Stimulated activated CD4-positive, alpha-beta T cell treated with anti-CD3 and anti-CD28 coated beads, Interleukin-1b, Interleukin-23, amount 100 ng/mL, for 4 hours (primary cell): ENCODE measurements around the gene RRAGA.
"Not testable (repeated sequence)": the region's sequence is repeated elsewhere in the genome, so short reads cannot be mapped to it uniquely, and the experiment has no call there.

Experiments used
- DNase-seq, 2 donors: peaks; one replicate each; pipeline ENCODE4 v3.0.0-alpha.2; 2020; ENCODE audit warnings: low read depth in 2 of 2

Gene RRAGA, protein sequence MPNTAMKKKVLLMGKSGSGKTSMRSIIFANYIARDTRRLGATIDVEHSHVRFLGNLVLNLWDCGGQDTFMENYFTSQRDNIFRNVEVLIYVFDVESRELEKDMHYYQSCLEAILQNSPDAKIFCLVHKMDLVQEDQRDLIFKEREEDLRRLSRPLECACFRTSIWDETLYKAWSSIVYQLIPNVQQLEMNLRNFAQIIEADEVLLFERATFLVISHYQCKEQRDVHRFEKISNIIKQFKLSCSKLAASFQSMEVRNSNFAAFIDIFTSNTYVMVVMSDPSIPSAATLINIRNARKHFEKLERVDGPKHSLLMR

DNA sequence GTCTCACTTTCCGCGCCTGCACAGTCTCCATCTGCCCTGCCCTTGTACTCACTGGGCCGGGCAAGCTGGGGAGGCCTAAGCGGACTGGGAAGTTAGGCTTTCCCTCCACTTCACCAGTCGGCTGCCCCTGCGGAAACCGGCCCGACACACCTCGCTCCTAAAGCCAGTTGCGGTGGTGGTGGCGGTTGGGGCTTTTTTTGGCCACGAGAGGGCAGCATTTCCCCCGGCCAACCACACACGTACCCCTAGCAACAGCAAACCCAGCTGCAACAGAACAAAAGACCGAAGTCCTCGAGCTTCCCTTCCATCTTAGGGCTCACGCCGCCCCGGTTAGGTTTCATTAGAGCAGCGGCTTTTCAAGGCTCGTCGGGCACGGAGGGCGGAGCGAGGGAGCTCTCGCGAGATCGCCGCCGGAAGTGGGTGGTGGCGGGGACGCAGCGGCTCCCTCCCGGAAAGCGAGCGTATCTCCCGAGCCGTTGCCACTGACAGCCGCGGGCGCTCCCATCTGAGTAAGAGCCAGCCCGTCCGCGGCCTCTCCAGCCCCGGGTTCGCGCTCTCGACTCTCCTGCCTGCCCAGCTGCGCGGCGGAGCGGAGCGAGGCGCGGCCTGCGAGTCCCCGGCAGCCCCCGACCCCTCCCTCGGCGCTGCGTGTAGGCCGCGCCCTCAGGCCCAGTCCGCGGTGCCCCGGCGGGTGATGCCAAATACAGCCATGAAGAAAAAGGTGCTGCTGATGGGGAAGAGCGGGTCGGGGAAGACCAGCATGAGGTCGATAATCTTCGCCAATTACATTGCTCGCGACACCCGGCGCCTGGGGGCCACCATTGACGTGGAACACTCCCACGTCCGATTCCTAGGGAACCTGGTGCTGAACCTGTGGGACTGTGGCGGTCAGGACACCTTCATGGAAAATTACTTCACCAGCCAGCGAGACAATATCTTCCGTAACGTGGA, at the start of gene RRAGA:
Gene RRAGA (plus strand): TSS at position 462 of the 951 bp plus-strand sequence. CDS start 233 bp downstream, at position 695.
- peak; percentile 90 for DNase-seq

DNA sequence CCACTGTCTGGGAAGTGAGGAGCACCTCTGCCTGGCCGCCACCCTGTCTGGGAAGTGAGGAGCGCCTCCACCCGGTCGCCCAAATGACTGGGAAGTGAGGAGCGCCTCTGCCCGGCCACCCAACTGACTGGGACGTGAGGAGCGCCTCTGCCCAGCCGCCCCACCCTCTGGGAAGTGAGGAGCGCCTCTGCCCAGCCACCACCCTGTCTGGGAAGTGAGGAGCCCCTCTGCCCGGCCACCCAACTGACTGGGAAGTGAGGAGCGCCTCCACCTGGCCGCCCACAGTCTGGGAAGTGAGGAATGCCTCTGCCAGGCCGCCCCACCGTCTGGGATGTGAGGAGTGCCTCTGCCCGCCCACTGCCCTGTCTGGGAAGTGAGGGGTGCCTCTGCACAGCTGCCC, 49.1 kb upstream of the RRAGA start:
- DNase-seq = no peak

DNA sequence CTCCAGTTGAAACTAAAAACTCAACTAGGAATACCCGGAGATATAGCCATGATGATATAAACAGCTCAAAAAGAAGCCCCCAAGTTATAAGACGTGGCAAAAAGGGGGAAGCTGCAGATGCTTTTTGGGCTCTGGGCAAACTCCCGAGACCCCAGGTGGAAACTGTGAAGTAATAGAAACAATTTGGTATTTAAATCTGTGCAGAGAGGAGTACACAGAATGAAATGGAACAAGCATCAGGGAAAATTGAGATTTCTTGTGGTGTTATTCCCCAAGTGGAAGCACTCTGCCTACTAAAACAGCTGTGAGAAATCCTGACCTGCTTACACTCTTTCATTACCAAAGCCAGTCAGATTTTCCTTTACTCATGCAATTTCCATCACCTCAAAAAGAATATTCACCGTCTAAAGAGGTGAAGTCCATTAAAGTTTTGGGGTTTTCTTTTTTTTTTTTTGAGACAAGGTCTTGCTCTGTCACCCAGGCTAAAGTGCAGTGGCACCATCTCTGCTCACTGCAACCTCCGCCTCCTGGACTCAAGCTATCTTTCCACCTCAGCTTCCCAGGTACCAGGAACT, 39.7 kb upstream of the RRAGA start:
- DNase-seq = no peak

DNA sequence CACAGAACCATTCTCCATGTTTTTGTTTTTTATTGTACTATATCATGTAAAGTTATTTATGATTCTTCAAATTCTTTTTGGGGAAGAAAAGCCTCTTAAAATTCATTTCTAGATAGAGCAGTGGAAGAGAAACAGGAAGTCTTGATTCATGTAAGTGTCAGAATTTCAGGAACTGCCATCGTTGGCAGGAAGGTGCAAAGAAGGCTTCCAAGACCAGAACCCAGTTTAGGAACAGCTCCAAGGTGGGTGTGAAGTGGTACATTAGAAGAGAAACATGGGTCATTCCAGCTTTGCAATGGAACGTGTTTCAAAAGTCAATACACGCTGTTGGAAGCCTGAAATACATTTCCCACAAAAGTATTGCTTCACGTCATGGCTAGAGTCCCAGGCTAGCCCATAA, 31.0 kb upstream of the RRAGA start:
- no peak for DNase-seq

DNA sequence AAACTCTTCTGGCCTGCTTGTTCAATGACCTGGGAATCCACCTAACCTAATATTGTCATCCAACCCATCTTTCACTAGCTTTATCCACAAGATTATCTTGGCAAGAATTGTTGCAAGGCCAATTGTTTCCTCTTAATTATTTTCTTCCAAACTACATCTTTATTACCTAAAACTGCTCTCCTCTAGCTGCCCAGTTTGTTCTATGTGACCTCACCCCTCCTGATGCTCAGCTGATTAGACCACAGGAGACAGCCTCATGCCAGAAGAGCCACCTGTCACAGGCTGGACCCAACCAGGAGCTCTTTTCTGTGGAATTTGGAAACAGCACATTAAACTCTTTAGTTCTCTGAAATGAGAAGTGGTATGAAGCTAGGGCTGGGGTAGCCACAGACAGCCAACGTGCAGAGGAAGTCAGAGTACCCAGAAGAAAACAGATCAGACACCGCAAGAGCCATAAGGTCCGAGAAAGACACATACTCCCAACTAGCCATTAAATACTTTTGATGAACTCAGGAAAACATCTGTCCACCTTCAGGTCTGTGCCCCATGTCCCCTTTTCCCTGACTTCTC, 28.3 kb upstream of the RRAGA start:
- no peak for DNase-seq

DNA sequence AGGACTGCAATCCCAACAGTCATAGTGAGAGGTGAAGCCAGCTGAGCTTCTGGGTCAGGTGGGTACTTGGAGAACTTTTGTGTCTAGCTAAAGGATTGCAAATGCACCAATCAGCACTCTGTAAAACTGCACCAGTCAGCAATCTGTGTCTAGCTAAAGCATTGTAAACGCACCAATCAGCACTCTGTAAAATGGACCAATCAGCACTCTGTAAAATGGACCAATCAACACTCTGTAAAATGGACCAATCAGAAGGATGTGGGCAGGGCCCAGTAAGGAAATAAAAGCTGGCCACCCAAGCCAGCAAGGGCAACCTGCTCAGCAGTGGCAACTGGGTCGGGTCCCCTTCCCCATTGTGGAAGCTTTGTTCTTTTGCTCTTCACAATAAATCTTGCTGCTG, 27.6 kb upstream of the RRAGA start:
- not testable (repeated sequence) for DNase-seq

DNA sequence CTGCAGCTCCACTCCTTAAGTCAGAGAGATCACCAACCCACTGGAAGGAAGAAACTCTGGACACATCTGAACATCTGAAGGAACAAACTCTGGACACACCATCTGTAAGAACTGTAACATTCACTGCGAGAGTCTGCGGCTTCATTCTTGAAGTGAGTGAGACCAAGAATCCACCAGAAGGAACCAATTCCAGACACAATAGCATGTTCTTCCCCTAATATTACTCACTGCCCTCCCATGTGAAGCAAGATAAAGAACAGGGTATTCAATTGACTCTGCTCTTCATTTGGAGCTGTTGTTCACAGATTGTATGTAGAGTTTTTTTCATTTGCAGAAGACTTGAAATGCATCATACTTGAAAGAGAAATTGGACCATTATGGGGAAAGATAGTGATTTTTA, 27.0 kb upstream of the RRAGA start:
- DNase-seq = no peak

DNA sequence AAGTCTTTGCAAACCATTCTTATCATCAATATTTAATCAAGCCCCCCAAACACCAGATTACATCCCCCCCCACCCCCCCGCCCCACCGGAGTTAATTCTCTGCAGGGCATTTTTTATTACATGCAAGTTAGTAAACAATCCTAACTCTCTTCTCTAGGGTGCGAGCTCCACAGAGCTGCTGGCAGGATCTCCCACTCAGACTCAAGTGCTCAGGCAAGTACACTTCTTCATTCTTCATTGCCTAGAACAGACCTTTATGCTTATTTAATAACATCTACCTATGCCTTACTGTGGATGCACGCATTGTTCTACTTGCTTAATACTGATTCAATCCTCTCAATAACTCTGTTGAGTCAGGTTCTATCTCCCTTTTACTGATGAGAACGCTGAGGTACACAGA, 26.1 kb upstream of the RRAGA start:
- DNase-seq = no peak

DNA sequence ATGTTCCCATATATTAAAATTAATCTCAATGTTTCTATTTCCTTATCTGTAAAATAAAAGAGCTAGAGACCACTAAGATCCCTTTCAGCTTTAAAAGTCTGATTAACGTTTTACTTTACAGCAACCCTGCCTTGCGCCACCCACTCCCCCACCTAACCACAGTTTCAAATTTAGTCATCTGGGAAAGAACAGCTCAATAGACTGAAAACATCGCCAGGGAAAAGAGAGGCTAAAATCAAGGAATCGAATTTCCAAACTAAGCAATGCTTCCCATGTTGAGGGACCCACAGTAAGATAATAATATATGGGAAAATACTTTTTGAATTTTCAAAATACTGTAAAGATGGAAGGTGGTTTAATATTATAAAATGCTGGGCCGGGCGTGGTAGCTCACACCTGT, 22.9 kb upstream of the RRAGA start:
- DNase-seq = no peak

DNA sequence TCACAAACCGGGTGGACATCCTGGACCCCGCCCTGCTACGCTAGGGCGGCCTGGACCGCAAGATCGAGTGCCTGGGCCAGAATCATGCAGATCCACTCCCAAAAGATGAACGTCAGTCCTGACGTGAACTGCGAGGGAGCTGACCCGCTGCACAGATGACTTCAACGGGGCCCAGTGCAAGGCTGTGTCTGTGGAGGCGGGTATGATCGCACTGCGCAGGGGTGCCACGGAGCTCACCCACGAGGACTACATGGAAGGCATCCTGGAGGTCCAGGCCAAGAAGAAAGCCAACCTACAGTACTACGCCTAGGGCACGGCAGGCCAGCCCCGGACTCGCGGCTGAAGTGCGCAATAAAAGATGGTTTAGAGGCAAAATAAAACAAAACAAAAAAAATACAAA, 21.4 kb upstream of the RRAGA start:
- DNase-seq = no peak

DNA sequence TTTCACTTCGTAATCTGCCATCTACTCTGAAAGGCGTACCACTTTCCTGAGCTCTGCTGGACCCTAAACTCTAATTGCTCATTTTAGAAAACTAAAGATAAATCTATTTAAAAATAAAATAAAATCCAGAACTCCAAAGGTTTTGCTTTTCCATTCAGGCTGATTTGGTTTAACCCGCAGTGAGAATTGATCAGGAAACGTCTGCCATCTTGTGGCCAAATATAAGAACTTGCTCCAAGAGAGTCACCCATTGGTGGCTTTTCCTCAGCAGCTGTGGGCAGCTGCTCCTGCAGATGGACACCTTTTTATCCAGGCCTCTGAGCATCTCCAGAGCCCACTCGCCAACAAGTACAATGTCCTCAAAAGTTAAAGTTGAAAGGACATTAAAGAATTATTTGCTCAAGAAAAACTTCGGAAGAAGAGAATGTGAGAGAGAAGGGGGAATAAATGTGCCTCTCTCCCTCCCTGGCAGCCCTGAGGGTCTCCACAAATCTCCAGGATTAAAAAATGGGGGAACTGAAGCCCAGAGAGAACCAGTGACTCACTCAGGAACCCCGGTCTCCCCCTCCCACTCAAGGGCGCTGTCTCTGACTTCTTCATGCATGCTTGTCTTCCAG, 20.3 kb upstream of the RRAGA start:
- no peak for DNase-seq

DNA sequence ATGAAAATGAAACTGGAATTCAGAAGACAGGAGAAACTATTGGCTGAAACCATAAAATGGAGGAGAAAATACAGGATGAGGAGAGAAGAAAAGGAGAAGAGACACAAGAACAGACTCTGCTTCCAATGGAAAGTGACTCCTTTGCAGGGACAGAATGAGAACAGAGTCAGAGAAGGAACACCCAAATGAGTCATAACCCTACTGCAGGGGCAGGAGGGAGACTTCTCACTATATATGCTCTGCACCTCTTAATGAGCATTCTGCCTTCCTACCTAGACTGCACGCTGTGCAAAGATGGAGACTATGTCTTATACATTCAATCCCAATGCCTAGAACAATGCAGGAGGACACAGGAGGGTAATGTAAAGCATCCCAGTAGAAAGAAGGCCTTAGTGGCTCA, 18.3 kb upstream of the RRAGA start:
- no peak for DNase-seq

DNA sequence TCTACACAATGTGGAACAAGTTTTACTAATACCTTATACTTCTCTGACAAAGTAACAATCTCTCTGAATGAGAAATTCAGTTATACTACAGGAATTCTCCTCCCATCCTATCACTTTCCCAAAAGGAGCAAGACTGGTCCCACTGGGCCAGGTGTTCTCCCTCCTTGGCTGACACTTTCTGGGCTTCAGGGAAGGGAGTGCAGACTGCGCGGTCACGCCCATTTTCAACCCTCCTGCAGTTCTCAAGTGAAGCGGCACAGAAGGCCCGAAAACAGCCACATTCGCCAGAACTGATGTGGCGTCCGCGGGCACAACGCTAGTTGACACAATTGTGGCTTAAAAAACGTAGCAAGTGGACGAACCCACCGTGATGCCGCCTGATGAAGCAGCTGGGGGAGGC, 16.8 kb upstream of the RRAGA start:
- DNase-seq = no peak

DNA sequence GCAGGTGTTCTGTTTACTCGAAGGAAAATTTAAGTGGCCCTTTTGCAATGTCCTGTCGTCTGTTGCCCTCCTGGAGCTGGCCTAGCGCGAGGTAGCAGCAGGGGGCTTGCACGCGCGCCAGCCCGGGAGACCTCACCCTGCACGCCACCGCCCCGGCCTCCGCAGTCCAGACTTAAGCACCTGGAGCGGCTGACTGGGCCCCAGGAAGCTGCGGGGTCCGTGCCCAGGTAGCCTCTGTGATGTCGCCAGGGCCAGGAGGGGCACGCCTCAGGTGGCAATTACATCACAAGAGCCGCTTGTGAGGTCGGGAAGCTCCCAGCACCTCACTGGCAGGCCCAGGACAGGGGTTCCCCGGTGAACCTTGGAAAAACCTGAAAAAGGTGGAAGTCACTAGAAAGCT, 16.2 kb upstream of the RRAGA start, which contains the start of gene SAXO1:
Gene SAXO1 (minus strand): TSS at position 195 of the 400 bp plus-strand sequence. CDS start 301 bp downstream, outside the sequence.
- DNase-seq = no peak

DNA sequence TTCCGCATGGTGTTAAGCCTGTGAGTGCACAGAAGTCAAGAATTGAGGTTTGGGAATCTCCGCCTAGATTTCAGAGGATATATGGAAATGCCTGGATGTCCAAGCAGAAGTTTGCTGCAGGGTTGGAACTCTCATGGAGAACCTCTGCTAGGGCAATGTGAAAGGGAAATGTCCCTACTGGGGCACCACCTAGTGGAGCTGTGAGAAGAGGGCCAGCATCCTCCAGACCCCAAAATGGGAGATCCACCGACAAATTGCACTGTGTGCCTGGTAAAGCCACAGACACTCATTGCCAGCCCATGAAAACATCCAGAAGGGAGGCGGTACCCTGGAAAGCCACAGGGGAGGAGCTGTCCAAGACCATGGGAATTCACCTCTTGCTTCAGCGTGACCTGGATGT, 12.6 kb upstream of the RRAGA start:
- no peak for DNase-seq

DNA sequence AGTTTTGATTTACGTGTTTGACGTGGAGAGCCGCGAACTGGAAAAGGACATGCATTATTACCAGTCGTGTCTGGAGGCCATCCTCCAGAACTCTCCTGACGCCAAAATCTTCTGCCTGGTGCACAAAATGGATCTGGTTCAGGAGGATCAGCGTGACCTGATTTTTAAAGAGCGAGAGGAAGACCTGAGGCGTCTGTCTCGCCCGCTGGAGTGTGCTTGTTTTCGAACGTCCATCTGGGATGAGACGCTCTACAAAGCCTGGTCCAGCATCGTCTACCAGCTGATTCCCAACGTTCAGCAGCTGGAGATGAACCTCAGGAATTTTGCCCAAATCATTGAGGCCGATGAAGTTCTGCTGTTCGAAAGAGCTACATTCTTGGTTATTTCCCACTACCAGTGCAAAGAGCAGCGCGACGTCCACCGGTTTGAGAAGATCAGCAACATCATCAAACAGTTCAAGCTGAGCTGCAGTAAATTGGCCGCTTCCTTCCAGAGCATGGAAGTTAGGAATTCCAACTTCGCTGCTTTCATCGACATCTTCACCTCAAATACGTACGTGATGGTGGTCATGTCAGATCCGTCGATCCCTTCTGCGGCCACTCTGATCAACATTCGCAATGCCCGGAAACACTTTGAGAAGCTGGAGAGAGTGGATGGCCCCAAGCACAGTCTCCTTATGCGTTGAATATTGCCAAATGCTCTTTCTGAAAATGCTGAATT, 850 bp downstream of the RRAGA start:
- no peak for DNase-seq

DNA sequence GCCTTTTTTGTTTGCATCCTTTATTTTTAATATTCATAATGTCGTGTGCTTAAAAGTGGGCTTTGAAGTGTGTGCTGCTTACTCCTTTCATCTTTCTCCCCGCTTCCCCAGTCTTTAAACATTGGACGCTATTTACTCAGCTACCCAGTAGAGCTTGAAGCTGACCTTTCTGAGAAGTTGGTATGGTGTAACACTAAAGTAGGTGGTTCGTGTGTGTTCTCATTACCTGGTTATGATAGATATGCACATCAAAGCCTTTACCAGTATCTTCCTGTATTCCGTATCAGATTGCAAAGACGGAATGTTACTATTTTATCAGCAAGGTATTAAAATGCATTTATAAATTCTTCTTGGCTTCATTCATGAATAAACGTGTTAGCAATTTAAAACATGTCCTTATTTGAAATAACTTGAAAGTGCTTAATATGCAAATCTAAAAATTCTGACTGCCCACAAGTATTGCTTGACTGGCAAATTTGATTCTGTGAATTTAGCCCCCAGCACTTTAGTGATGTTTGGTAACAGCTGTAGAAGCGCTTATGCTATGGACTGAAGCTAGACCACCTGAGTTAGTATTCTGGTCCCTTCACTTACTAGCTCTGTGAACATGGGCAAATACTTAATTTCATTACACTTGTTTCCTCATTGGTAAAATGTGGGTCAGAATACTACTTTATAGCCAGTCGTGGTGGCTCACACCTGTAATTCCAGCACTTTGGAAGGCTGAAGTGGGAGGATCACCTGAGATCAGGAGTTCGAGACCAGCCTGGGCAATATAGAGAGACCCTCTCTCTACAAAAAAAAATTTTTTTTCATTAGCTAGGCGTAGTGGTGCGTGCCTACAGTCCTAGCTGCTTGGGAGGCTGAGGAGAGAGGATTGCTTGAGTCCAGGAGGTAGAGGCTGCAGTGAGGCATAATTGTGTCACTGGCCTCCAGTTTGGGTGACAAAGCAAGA, 1.7 kb downstream of the RRAGA start:
- no peak for DNase-seq

DNA sequence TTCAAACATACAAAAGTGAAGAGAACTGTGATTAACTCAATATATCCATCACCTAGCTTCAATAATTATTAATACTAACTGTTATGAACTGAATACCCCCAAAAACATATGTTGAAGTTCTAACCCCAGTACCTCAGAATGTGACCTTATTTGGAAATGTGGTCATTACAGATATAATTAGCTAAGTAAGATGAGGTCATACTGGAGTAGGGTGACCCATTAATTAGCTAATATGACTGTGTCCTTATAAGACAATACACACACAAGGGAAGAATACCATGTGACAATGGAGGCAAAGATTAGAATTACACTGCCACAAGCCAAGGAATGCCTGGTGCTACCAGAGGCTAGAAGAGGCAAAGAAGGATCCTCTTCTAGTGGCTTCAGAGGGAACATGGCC, 7.8 kb downstream of the RRAGA start:
- DNase-seq = no peak

DNA sequence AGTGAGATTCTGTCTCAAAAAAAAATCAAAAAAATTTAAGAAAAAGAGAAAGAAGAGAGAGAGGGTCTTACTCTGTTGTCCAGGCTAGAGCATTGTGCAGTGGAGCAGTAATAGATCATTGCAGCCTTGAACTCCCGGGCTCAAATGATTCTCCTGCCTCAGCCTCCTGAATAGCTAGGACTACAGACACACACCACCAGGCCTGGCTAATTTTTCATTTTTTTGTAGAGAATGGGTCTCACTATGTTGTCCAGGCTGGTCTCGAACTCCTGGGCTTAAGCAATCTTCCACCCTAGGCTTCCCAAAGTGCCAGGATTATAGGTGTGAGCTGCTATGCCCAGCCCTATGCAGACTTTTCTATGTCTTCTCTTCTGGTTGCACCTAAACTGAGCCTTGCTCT, 25.0 kb downstream of the RRAGA start:
- no peak for DNase-seq

DNA sequence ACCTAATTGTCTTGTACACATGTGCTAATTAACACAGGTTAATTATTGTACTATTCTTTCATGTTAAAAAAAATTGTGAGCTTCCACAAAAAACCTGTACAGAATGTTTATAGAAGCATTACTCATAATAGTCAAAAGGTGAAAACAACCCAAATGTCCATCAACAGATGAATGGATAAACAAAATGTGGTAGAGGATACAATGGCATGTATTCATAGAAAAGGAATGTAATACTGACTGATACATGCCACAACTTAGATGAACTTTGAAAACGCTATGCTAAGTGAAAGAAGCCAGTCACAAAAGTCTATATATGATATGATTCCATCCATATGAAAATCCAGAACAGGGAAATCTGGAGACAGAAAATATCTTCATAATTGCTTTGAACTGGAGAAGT, 25.6 kb downstream of the RRAGA start:
- no peak for DNase-seq
